GM06990 (cell line): ENCODE measurements around the gene E4F1.

Source experiments
- DNase-seq: peaks from one replicate; pipeline ENCODE4 v3.0.0-alpha.2; 2011; ENCODE audit not compliant: insufficient read length; ENCODE audit errors: extremely low read depth
- H3K27me3 ChIP-seq: replicated peaks from 2 replicates; pipeline ENCODE4 v1.6.0; 2011; ENCODE audit warnings: low read length; ENCODE audit not compliant: control insufficient read depth, insufficient read depth
- H3K36me3 ChIP-seq: 2 replicates; pipeline ENCODE4 v1.5.1; 2011; ENCODE audit warnings: low read length; ENCODE audit not compliant: control insufficient read depth, insufficient read depth
- H3K4me3 ChIP-seq: replicated peaks from 2 replicates; pipeline ENCODE4 v1.5.1; 2011; ENCODE audit warnings: low read depth, mild to moderate bottlenecking, control low read depth, low read length
- CTCF ChIP-seq: IDR thresholded peaks from 2 replicates; pipeline ENCODE4 v1.5.1; 2011; ENCODE audit warnings: low read length, control low read depth, mild to moderate bottlenecking, inconsistent platforms; ENCODE audit not compliant: insufficient read depth, poor library complexity, severe bottlenecking

The E4F1 gene

DNA sequence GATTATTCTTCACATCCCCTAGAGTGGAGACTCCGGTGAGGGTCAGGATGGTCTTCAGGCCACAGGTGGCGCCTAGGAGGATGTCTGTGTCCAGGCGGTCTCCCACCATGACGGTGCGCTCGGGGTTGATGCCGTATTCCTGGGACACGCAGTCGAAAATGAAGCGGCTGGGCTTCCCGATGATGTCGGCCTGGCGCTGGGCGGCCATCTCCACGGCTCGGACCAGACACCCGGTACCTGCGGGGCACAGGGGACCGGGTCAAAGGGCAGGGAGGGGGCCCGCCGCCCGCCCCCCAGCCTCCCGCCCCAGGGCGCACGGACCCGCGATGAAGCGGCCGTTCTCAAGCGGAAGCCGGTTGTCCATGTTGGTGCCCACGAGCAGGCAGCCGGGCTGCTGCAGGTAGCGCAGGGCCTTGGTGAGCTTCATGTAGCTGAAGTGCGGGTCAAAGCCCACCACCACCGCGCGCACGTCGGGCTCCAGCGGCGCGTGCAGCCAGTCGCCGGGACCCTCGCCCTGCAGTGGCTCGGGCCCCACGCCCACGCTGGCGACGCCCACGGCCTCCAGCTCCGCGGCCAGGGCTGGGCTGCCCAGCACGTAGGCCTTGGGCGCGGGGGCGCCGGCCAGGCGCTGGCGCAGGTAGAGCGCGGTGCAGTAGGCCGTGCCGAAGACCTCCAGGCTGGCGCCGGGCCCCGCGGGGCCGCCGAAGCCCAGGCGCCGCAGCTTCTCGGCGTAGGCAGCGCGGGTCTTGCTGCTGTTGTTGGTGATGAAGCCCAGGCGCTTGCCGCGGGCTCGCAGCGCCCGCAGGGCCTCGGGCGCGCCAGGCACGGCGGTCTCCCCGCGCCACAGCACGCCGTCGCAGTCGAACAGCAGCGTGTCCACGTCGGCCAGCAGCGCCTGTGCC is 9.3 kb upstream of the E4F1 start:
- peak; percentile 51 for DNase-seq
- Histone ChIP-seq H3K36me3 (peaks cover 3% of the 10 kb centered on the region), H3K27me3 (no peaks in the 10 kb centered on the region), H3K4me3 (peak overlapping the region; percentile 76)
- no peak for TF ChIP-seq CTCF

DNA sequence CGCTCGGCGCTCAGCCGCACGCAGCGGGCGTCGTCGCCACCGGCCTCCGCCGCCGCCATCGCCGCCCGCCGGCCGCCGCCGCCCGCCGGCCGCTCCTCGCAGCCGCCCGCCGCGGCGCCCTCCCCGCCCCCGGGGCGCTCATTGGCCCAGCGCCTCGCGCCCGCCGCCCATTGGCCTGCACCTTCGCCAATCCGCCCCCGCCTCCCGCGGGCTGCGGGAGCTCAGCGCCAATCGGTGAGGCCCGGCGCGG is 8.7 kb upstream of the E4F1 start, which contains the start of gene PGP:
Gene PGP (minus strand): TSS at position 122 of the 250 bp plus-strand sequence. CDS start 63 bp downstream, at position 59.
- Histone ChIP-seq H3K36me3 (peaks cover 1% of the 10 kb centered on the region), H3K4me3 (peak within 1 kb of the TSS; percentile 90), H3K27me3 (no peaks in the 10 kb centered on the region)
- no peak for TF ChIP-seq CTCF
- no peak for DNase-seq

- no peak overlapping the region for H3K4me3 ChIP-seq
- TF ChIP-seq CTCF, result no peak
- H3K27me3 ChIP-seq, result no peaks in the 10 kb centered on the region
- no peak for DNase-seq
- H3K36me3 ChIP-seq, result no peaks in the 10 kb centered on the region
Observed at GRCh38 chr16:2216330-2216729, 7.1 kb upstream of the E4F1 start.

- TF ChIP-seq CTCF, result no peak
- no peak for DNase-seq
- Histone ChIP-seq H3K36me3 (peaks cover 8% of the 10 kb centered on the region), H3K4me3 (peak overlapping the region; percentile 78), H3K27me3 (no peaks in the 10 kb centered on the region)
Observed at GRCh38 chr16:2223942-2224486, 623 bp downstream of the E4F1 start.

GRCh38 chr16:2226245-2226793 is 2.9 kb downstream of the E4F1 start:
- no peak for TF ChIP-seq CTCF
- Histone ChIP-seq H3K4me3 (no peak overlapping the region), H3K27me3 (no peaks in the 10 kb centered on the region), H3K36me3 (peaks cover 21% of the 10 kb centered on the region)
- DNase-seq, result no peak
